Fibroblast of mammary gland (primary cell): ENCODE results near the gene RFFL.
A peak's percentile ranks its signal among the peaks of the same experiment; 100 is the strongest.

ENCODE experiments used
- DNase-seq: peaks from one replicate; pipeline ENCODE4 v3.0.0-alpha.2; 2010; ENCODE audit warnings: low read depth
- H3K4me3 ChIP-seq: 2 replicates; pipeline ENCODE4 v1.5.1; 2011; ENCODE audit warnings: low read depth, mild to moderate bottlenecking, low read length, moderate library complexity; ENCODE audit not compliant: control insufficient read depth
- TF ChIP-seq, protein P1 (sequence below): conservative IDR thresholded peaks from 2 replicates; pipeline ENCODE4 v1.5.1; 2011; ENCODE audit warnings: low read depth, low read length, inconsistent platforms; ENCODE audit not compliant: control insufficient read depth, insufficient read depth

RFFL gene

DNA sequence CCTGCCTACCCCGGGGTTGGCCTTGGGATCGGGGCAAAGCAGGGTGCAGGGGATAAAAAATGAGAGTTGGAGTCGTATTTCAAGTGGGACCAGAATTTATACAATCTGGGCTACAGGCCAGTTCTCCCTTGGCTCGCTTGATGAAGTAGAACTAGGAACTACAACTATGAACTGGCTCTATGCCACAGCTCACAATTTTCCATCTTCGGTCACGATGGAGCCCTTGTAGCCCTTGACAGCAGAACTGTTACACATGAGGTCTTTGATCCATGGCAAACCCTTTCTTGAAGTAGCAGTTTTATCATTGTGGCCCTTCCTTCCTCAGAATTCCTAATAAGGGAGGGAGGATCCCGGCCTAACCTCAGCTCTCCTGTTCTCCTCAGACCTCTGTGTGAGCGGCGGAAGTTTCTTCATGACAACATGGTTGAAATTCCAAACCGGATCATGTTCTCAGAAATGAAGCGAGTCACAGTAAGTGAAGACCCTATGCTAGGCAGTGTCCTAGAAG lies 66.1 kb downstream of the RFFL start:
- no peak overlapping the region for H3K4me3 ChIP-seq
- TF ChIP-seq, protein P1, sequence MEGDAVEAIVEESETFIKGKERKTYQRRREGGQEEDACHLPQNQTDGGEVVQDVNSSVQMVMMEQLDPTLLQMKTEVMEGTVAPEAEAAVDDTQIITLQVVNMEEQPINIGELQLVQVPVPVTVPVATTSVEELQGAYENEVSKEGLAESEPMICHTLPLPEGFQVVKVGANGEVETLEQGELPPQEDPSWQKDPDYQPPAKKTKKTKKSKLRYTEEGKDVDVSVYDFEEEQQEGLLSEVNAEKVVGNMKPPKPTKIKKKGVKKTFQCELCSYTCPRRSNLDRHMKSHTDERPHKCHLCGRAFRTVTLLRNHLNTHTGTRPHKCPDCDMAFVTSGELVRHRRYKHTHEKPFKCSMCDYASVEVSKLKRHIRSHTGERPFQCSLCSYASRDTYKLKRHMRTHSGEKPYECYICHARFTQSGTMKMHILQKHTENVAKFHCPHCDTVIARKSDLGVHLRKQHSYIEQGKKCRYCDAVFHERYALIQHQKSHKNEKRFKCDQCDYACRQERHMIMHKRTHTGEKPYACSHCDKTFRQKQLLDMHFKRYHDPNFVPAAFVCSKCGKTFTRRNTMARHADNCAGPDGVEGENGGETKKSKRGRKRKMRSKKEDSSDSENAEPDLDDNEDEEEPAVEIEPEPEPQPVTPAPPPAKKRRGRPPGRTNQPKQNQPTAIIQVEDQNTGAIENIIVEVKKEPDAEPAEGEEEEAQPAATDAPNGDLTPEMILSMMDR: no peak
- DNase-seq: peak; percentile 62

DNA sequence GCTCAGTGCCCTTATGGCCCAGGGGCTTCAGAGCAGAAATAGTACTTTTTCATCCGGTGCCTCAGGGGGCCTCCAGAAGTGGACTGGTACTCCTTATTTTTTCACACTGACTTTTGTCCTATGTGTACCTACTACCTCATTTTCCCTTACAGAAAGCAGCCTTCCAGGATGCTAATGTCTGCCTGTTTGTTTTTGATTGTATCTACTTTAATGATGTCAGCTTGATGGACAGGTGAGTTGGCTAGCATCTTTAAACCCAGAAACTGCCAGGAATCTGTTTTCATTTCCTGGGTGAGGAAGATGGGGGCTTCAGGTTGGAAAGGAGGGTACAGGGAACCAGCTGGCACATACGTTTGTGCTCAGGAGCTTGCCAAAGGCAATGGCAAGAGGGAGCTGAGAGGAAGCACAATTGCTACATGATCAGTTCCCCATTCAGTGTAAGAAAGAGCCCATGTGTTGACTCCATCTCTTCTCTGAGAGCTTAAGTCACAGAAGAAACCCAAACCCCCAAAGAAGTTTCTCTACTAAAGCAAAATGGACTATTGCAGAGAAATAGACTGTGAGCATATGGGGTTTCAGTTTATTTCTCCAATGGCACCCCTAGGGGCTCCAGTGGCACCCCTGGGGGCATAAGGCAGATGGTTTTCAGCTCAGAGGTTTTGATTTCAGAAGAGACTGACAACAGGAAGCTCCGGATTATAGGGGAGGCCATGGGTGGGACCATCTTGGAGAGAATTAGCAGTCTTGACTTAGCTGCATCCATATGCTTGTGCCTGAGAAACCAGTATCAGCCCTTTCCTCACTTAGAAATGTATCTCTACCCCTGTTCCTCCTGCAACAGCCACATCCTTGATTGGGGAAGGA lies 66.9 kb downstream of the RFFL start:
- DNase-seq: no peak
- TF ChIP-seq, protein P1: no peak
- H3K4me3 ChIP-seq: no peak overlapping the region

DNA sequence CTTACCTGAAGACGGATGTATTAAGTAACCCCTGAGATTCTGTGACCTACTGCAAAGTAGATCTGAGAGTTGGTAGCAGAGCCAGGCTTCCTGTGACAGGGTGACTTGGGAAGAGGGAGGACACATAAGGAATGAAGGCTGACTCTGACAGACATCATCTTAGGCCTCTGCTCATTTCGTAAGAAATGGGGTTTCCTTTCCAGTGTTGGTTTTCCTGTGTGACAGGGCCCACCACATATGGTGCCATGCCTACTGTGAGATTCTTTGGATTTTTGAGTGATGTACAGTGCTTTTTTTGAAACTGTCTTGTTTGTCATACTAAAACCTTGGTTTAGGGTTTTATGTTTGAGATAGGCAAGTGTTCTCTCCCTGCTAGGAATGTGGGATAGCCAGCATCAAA lies 70.5 kb downstream of the RFFL start:
- no peak overlapping the region for H3K4me3 ChIP-seq
- no peak for DNase-seq
- TF ChIP-seq, protein P1: no peak

DNA sequence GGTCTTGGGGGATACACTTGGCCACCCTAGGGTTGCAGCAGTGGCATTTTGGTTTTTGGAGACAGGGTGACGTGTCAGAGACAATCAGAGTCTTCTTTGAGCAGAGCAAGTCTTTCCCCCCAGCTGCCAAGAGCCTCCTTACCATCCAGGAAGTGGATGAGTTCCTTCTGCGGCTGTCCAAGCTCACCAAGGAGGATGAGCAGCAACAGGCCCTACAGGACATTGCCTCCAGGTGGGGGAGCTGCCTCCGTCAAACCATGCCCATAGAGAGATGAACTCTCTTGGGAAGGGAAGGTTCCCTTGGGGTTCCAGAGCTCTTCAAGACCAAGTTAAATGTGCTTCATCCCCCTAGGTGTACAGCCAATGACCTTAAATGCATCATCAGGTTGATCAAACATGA lies 71.9 kb downstream of the RFFL start:
- DNase-seq: no peak
- TF ChIP-seq, protein P1: no peak
- H3K4me3 ChIP-seq: no peak overlapping the region

DNA sequence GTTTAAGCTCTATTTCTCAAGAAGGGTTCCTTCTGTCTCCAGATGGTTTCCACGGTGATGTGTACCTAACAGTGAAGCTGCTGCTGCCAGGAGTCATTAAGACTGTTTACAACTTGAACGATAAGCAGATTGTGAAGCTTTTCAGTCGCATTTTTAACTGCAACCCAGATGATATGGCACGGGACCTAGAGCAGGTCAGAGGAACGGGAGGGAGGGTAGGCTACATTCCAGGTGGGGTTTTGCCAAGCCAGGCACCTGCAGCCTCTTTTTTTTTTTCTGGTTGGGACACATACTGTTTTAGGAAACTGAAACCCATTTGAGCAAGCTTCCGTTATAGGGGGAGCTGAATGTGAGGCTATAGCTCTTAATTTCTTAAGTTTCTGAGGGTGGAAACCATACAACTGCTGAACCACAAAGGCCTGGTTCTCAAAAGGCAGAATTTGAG lies 72.6 kb downstream of the RFFL start:
- peak; percentile 6 for DNase-seq
- H3K4me3 ChIP-seq: no peak overlapping the region

DNA sequence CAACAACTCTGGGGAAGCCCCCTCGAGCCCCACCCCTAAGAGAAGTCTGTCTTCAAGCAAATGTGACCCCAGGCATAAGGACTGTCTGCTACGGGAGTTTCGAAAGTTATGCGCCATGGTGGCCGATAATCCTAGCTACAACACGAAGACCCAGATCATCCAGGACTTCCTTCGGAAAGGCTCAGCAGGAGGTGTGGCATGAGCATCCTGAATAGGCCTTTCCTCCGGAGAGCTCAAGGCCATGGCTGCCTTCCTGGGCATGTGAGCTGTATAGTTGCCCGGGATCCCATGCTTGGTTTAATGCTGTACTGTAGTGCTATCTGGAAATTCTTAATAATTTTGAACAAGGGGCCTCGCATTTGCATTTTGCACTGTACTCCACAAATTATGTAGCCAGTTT lies 74.0 kb downstream of the RFFL start:
- TF ChIP-seq, protein P1: no peak
- no peak for DNase-seq
- no peak overlapping the region for H3K4me3 ChIP-seq

More for the DNA sequence above, 72.6 kb downstream of the RFFL start:
- TF ChIP-seq, protein P1: no peak

DNA sequence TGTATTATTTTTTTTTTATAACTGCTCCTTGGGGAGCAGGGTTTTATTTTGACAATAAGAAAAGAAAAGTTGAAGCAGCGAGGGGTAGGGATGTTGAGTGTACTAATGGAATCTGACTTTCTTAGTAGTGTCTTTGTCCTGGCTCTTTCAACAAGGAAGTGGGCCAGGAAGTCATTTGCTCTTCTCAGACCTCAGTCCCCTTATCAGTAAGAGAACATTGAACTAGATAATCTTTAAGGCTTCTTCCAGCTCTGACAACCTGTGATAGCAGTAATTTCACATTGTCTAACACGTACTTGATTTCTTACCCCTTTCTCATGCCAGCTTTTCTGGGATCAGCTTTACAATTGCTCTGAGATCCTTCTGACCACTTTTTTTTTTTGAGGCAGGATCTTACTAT lies 74.9 kb downstream of the RFFL start:
- DNase-seq: no peak
- no peak overlapping the region for H3K4me3 ChIP-seq
- TF ChIP-seq, protein P1: no peak
